Measurements from ENCODE around the gene ACAD9.

- TF ChIP-seq, protein P1, sequence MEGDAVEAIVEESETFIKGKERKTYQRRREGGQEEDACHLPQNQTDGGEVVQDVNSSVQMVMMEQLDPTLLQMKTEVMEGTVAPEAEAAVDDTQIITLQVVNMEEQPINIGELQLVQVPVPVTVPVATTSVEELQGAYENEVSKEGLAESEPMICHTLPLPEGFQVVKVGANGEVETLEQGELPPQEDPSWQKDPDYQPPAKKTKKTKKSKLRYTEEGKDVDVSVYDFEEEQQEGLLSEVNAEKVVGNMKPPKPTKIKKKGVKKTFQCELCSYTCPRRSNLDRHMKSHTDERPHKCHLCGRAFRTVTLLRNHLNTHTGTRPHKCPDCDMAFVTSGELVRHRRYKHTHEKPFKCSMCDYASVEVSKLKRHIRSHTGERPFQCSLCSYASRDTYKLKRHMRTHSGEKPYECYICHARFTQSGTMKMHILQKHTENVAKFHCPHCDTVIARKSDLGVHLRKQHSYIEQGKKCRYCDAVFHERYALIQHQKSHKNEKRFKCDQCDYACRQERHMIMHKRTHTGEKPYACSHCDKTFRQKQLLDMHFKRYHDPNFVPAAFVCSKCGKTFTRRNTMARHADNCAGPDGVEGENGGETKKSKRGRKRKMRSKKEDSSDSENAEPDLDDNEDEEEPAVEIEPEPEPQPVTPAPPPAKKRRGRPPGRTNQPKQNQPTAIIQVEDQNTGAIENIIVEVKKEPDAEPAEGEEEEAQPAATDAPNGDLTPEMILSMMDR (conservative IDR thresholded peaks at IDR 0.05), result no peak
- no peak for TF ChIP-seq EZH2 (IDR thresholded peaks at IDR 0.05; ENCODE audit: low read depth)
These were observed 21.3 kb upstream of the ACAD9 start for GRCh38 chr3:128858167-128858566.
